ENCODE measurements around the gene MRPL1. TPM values are rescaled to one million over a fixed set of nuclear protein-coding genes. Genes with fewer than 3 reads are reported as not detected.

MRPL1 gene
- total and polyA plus RNA-seq, 9 of the 15 experiments (the other 6 are each of a cell fraction or from before 2014, with no cell fraction given): 38.4 to 75.7 (median 63.7) TPM

- ChIA-PET CTCF (ENCODE audit: low intra/inter-chr PET ratio) (no interaction called here), POLR2A (interaction anchor here (0.7 to 1.7 kb wide), 6 partner anchors 9 to 600 kb away, joined by 4 to 7 read pairs (median 4); no protein-coding TSS in a partner anchor)
- Histone ChIP-seq H3K27ac (ENCODE audit: extremely low read depth, low read depth, low read length) (peak overlapping the region; percentile 81), H2AFZ (ENCODE audit: low read depth, low read length) (peak overlapping the region; percentile 83), H4K20me1 (replicated peaks; ENCODE audit: control insufficient read depth, insufficient read depth, low read length) (peaks cover 6% of the 10 kb centered on the region; the same call in 1 of the 2 replicates), H3K4me3 (peak overlapping the region; percentile 66), H3K4me1 (replicated peaks in 1 of 2; ENCODE audit: control insufficient read depth in 2 of 2, insufficient read depth in 2 of 2, low read length in 2 of 2) (peaks cover 10 to 15% of the 10 kb centered on the region in 2 experiments; a peak in 4 of 5 replicates), H3K9me3 (replicated peaks; ENCODE audit: control insufficient read depth, insufficient read depth, low read depth, low read length) (no peaks in the 10 kb centered on the region), H3K9me1 (ENCODE audit: control insufficient read depth, insufficient read depth, low read length) (no peaks in the 10 kb centered on the region), H3K27me3 (ENCODE audit: control insufficient read depth in 2 of 2, insufficient read depth in 2 of 2, low read length in 2 of 2) (no peaks in the 10 kb centered on the region), H3K79me2 (ENCODE audit: control insufficient read depth, insufficient read depth, low read length) (peaks cover 80% of the 10 kb centered on the region), H3K9ac (ENCODE audit: insufficient read depth in 1 of 2, low read depth in 2 of 2, low read length in 2 of 2) (peak overlapping the region; percentile 82 to 94; a peak in 3 of 4 replicates), H3K4me2 (ENCODE audit: insufficient read depth, low read length) (peak overlapping the region; percentile 93), H3K36me3 (ENCODE audit: control insufficient read depth, insufficient read depth, low read length) (no peaks in the 10 kb centered on the region; the same call in 2 of the 3 replicates)
- TF ChIP-seq SLC30A9 (CRISPR knock-in tag; IDR thresholded peaks at IDR 0.05) (no peak), FOS (IDR thresholded peaks at IDR 0.05; ENCODE audit: extremely low read depth, insufficient read length) (no peak), POLR3G (IDR thresholded peaks at IDR 0.05; ENCODE audit: extremely low read depth, insufficient read length, insufficient replicate concordance) (no peak), SMARCC2 (IDR thresholded peaks at IDR 0.05; ENCODE audit: low read depth) (no peak), PPARD (CRISPR knock-in tag; IDR thresholded peaks at IDR 0.05) (no peak), ELF1 (tag; IDR thresholded peaks at IDR 0.05) (0 out of 2 replicates have a peak, but pooled peaks have one; percentile 28), LARP7 (IDR thresholded peaks at IDR 0.05) (no peak), ZNF766 (CRISPR knock-in tag; conservative IDR thresholded peaks at IDR 0.05) (no peak), ZZZ3 (IDR thresholded peaks at IDR 0.05) (no peak), RBM25 (IDR thresholded peaks at IDR 0.05; ENCODE audit: low read depth, low read length, severe bottlenecking) (peak; percentile 58), PHB2 (IDR thresholded peaks at IDR 0.05; ENCODE audit: low read depth) (no peak), GTF2E2 (tag; IDR thresholded peaks at IDR 0.05) (no peak), IFI16 (CRISPR knock-in tag; IDR thresholded peaks at IDR 0.05) (no peak), PRPF4 (IDR thresholded peaks at IDR 0.05; ENCODE audit: insufficient read depth, low read depth, low read length, poor library complexity, severe bottlenecking) (no peak), TOE1 (IDR thresholded peaks at IDR 0.05; ENCODE audit: borderline replicate concordance) (no peak), TOE1 (CRISPR knock-in tag; IDR thresholded peaks at IDR 0.05; ENCODE audit: borderline replicate concordance, low read depth) (0 out of 2 replicates have a peak, but pooled peaks have one; percentile 57)
- in situ Hi-C loops (cut with MboI) (no loop called here), intact Hi-C loops (cut with micrococcal nuclease) (loop anchor here (1.0 to 10.0 kb wide), 2 partner anchors 45 to 73 kb away; partner anchors contain the start of gene MRPL1)
- no TSS peak for BruUV-seq (replicated peaks)
- FAIRE-seq (no peak), DNase-seq (ENCODE audit: extremely low read depth in 1 of 4, low spot score in 3 of 4) (peak in 1 of 4 experiments; percentile 26), ATAC-seq (peak; percentile 1)
- 19% methylated on average over 8 of the region's 8 CpGs for WGBS (ENCODE audit: insufficient coverage, low coverage, missing lambda C conversion rate)
These were observed 45.1 kb upstream of the MRPL1 start for GRCh38 chr4:77817304-77818072.

Data from K562 (cell line).